ENCODE measurements around the gene APBA1.

APBA1 gene

DNA sequence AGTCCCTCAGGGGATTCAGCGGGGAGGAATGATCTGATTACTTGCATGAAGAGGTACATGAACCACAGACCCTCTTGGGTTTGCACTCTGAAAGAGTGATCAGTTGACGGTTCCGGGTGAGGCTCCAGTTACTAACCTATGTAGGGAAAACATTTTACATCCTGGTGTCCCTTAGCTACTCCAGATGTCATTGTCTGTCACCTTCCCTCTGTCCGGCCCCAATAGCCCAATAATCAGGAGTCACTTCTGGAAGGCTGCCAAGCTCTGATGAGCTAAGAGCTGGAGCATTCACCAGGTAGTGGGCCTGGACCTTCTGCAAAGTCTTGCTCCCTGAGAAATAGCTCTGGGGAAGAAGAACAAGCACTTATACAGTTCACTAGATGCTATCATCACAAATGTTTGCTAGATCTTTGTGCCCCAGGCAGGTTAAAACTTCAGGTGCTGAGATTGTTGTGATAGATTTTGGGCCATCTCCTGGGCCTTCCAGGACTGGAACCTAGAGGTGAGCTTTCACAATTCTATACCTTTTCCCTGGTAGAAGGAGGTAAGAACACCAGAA lies 282.7 kb downstream of the APBA1 start:
- DNase-seq, result no peak

DNA sequence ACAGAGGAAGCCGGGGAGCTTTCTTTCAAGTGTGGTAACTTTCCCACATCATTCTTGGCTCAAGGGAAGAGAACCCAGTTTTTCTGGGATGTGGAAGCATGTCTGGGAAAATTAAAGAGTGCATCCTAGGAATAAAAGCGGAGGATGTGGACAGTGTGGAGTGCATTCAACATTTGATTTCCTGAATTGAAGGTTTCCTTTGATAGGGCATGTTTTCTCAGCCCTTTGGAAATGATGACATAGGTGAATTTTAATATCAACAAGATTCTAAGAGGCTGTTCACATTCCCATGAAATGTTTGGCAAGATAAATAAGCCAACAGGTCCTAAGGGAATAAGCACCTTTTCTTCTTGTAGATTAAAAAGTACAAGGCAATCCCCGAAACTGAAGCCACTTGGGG lies 283.6 kb downstream of the APBA1 start:
- no peak for DNase-seq

DNA sequence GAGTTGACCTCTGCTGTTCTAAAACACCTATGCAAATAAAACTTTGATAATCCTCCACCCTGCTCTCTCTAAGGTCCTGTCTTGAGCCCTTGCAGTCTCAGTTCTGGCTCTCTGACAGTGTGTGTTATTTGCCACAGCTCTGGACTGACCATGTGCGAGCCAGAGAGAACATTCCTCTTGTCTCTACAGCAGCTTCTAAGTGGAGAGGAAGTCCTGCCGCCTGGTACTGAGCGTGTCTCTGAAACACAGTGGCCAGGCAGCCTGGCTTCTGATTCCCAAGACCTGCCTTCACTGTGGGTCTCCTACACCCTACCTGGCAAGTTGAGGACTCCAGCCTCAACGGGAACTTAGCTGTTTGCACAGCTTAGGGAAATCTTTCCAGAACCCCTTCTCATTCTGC lies 285.5 kb downstream of the APBA1 start:
- no peak for DNase-seq

DNA sequence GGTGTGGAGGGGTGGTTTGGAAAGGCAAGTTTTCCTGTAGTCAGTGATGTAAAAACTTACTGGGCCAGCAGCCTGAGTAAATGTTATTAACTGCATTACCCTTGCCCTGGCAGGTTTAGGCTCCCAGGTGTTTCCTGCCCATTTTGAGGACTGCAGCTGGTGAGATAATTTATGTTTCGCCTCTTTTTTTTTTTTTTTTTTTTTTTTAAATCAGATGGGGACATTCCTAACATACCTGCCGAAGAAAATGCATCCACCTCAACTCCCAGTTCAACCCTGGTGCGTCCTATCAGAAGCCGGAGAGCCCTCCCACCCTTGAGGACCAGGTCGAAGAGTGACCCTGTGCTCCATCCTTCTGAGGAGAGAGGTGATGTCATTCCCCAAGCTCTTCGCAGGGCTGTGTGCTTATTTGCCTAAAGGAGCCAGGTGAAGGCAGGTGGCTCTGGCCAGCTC lies 286.6 kb downstream of the APBA1 start:
- no peak for DNase-seq

DNA sequence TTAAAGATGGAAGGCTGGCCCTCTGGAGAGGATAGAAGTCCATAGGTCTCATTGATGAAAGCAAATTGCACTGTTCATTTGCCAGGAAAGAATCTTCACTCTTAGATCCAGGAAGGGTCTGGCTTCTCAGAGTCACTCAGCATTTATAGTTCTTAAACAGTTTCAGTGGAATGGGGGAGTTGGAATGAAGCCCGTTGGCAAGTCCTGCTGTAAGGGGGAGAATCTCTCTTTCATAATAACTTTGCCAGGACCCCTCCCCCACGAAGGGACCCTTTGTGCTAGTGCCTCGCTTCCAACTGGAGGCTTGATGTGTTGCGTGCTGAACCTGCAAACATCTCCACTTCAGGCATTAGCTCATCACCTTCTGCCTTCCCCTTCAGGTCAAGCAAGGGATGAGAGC lies 290.0 kb downstream of the APBA1 start:
- DNase-seq, result no peak

- no peak for DNase-seq
Measured at GRCh38 chr9:69380811-69381210, 291.4 kb downstream of the APBA1 start.

GRCh38 chr9:69380301-69380700 lies 291.9 kb downstream of the APBA1 start:
- no peak for DNase-seq

GRCh38 chr9:69379270-69379982 lies 292.7 kb downstream of the APBA1 start:
- no peak for DNase-seq

- no peak for DNase-seq
Measured at GRCh38 chr9:69377981-69378380, 294.2 kb downstream of the APBA1 start.
